ENCODE data around the gene MFAP3. TPM values are rescaled to one million over a fixed set of nuclear protein-coding genes. Genes with fewer than 3 reads are reported as not detected.

Gene MFAP3
- total RNA-seq, 2 donors from 2014 or later = 16.1 to 16.6 TPM

GRCh38 chr5:154038261-154038706 is 483 bp upstream of the MFAP3 start:
- no peaks in the 10 kb centered on the region for H3K27me3 Mint-ChIP-seq
- H3K4me1 Mint-ChIP-seq = peaks cover 15% of the 10 kb centered on the region
- H3K27ac Mint-ChIP-seq = peak overlapping the region; percentile 98
- H3K9me3 Mint-ChIP-seq = no peaks in the 10 kb centered on the region
- peaks cover 24% of the 10 kb centered on the region for H3K36me3 Mint-ChIP-seq (ENCODE audit: low read depth)
- peak overlapping the region; percentile 99 for H3K4me3 Mint-ChIP-seq
- peak; percentile 52 for ATAC-seq (replicated peaks)

GRCh38 chr5:154039458-154039829 is 677 bp downstream of the MFAP3 start:
- Mint-ChIP-seq H3K4me1 (peaks cover 24% of the 10 kb centered on the region), H3K4me3 (peak overlapping the region; percentile 99), H3K36me3 (ENCODE audit: low read depth) (peaks cover 17% of the 10 kb centered on the region), H3K27ac (peak overlapping the region; percentile 98), H3K9me3 (no peaks in the 10 kb centered on the region), H3K27me3 (no peaks in the 10 kb centered on the region)
- ATAC-seq (replicated peaks) = no peak

GRCh38 chr5:154042766-154043165 is 4.0 kb downstream of the MFAP3 start:
- Mint-ChIP-seq H3K36me3 (ENCODE audit: low read depth) (peaks cover 35% of the 10 kb centered on the region), H3K27ac (no peak overlapping the region), H3K4me3 (no peak overlapping the region), H3K9me3 (no peaks in the 10 kb centered on the region), H3K4me1 (peaks cover 34% of the 10 kb centered on the region), H3K27me3 (no peaks in the 10 kb centered on the region)
- ATAC-seq (replicated peaks) = no peak

GRCh38 chr5:154044099-154044498 is 5.3 kb downstream of the MFAP3 start:
- Mint-ChIP-seq H3K27ac (no peak overlapping the region), H3K4me3 (no peak overlapping the region), H3K36me3 (ENCODE audit: low read depth) (peaks cover 34% of the 10 kb centered on the region), H3K27me3 (no peaks in the 10 kb centered on the region), H3K4me1 (peaks cover 32% of the 10 kb centered on the region), H3K9me3 (no peaks in the 10 kb centered on the region)
- ATAC-seq (replicated peaks) = no peak

GRCh38 chr5:154044581-154044980 is 5.8 kb downstream of the MFAP3 start:
- peak; percentile 34 for ATAC-seq (replicated peaks)
- H3K36me3 Mint-ChIP-seq (ENCODE audit: low read depth) = peaks cover 35% of the 10 kb centered on the region
- H3K4me3 Mint-ChIP-seq = peak overlapping the region; percentile 5
- H3K9me3 Mint-ChIP-seq = no peaks in the 10 kb centered on the region
- peak overlapping the region; percentile 65 for H3K27ac Mint-ChIP-seq
- H3K27me3 Mint-ChIP-seq = no peaks in the 10 kb centered on the region
- peaks cover 30% of the 10 kb centered on the region for H3K4me1 Mint-ChIP-seq

GRCh38 chr5:154046486-154046885 is 7.7 kb downstream of the MFAP3 start:
- Mint-ChIP-seq H3K4me1 (peaks cover 30% of the 10 kb centered on the region), H3K27ac (peak overlapping the region; percentile 80), H3K27me3 (no peaks in the 10 kb centered on the region), H3K4me3 (no peak overlapping the region), H3K36me3 (ENCODE audit: low read depth) (peaks cover 54% of the 10 kb centered on the region), H3K9me3 (no peaks in the 10 kb centered on the region)
- ATAC-seq (replicated peaks) = no peak

GRCh38 chr5:154047324-154047723 is 8.6 kb downstream of the MFAP3 start:
- Mint-ChIP-seq H3K36me3 (ENCODE audit: low read depth) (peaks cover 59% of the 10 kb centered on the region), H3K27ac (peak overlapping the region; percentile 80), H3K4me3 (no peak overlapping the region), H3K4me1 (peaks cover 28% of the 10 kb centered on the region), H3K9me3 (no peaks in the 10 kb centered on the region), H3K27me3 (no peaks in the 10 kb centered on the region)
- no peak for ATAC-seq (replicated peaks)

- H3K27me3 Mint-ChIP-seq = no peaks in the 10 kb centered on the region
- no peak overlapping the region for H3K27ac Mint-ChIP-seq
- peaks cover 20% of the 10 kb centered on the region for H3K4me1 Mint-ChIP-seq
- ATAC-seq (replicated peaks) = no peak
- peaks cover 77% of the 10 kb centered on the region for H3K36me3 Mint-ChIP-seq (ENCODE audit: low read depth)
- H3K9me3 Mint-ChIP-seq = no peaks in the 10 kb centered on the region
- no peak overlapping the region for H3K4me3 Mint-ChIP-seq
Observed at GRCh38 chr5:154049636-154050035, 10.9 kb downstream of the MFAP3 start.

GRCh38 chr5:154053468-154053867 is 14.7 kb downstream of the MFAP3 start:
- peak; percentile 52 for ATAC-seq (replicated peaks)
- H3K9me3 Mint-ChIP-seq = no peaks in the 10 kb centered on the region
- H3K27me3 Mint-ChIP-seq = no peaks in the 10 kb centered on the region
- peaks cover 82% of the 10 kb centered on the region for H3K36me3 Mint-ChIP-seq (ENCODE audit: low read depth)
- peak overlapping the region; percentile 68 for H3K27ac Mint-ChIP-seq
- H3K4me3 Mint-ChIP-seq = no peak overlapping the region
- H3K4me1 Mint-ChIP-seq = peaks cover 13% of the 10 kb centered on the region

GRCh38 chr5:154055201-154055600 is 16.4 kb downstream of the MFAP3 start:
- Mint-ChIP-seq H3K9me3 (no peaks in the 10 kb centered on the region), H3K36me3 (ENCODE audit: low read depth) (peaks cover 70% of the 10 kb centered on the region), H3K27me3 (no peaks in the 10 kb centered on the region), H3K4me3 (no peak overlapping the region), H3K4me1 (peaks cover 18% of the 10 kb centered on the region), H3K27ac (no peak overlapping the region)
- ATAC-seq (replicated peaks) = no peak

GRCh38 chr5:154058055-154059038 is 19.6 kb downstream of the MFAP3 start:
- ATAC-seq (replicated peaks) = peak; percentile 19

GRCh38 chr5:154059039-154059430 is 20.3 kb downstream of the MFAP3 start:
- H3K9me3 Mint-ChIP-seq = no peaks in the 10 kb centered on the region
- H3K36me3 Mint-ChIP-seq (ENCODE audit: low read depth) = peaks cover 32% of the 10 kb centered on the region
- no peaks in the 10 kb centered on the region for H3K27me3 Mint-ChIP-seq
- peak overlapping the region; percentile 39 for H3K27ac Mint-ChIP-seq
- peak overlapping the region; percentile 16 for H3K4me3 Mint-ChIP-seq
- peaks cover 18% of the 10 kb centered on the region for H3K4me1 Mint-ChIP-seq
- peak; percentile 66 for ATAC-seq (replicated peaks)

More at GRCh38 chr5:154058055-154059038, 19.6 kb downstream of the MFAP3 start:
- Mint-ChIP-seq H3K4me3 (peak overlapping the region; percentile 16), H3K36me3 (ENCODE audit: low read depth) (peaks cover 38% of the 10 kb centered on the region), H3K27me3 (no peaks in the 10 kb centered on the region), H3K9me3 (no peaks in the 10 kb centered on the region), H3K27ac (peak overlapping the region; percentile 39), H3K4me1 (peaks cover 18% of the 10 kb centered on the region)

GRCh38 chr5:154059583-154059982 is 20.8 kb downstream of the MFAP3 start:
- Mint-ChIP-seq H3K4me1 (peaks cover 18% of the 10 kb centered on the region), H3K9me3 (no peaks in the 10 kb centered on the region), H3K27ac (peak overlapping the region; percentile 7), H3K4me3 (no peak overlapping the region), H3K36me3 (ENCODE audit: low read depth) (peaks cover 26% of the 10 kb centered on the region), H3K27me3 (no peaks in the 10 kb centered on the region)
- ATAC-seq (replicated peaks) = peak; percentile 62

- H3K27ac Mint-ChIP-seq = no peak overlapping the region
- peaks cover 18% of the 10 kb centered on the region for H3K4me1 Mint-ChIP-seq
- H3K36me3 Mint-ChIP-seq (ENCODE audit: low read depth) = peaks cover 16% of the 10 kb centered on the region
- no peaks in the 10 kb centered on the region for H3K27me3 Mint-ChIP-seq
- no peak overlapping the region for H3K4me3 Mint-ChIP-seq
- no peak for ATAC-seq (replicated peaks)
- no peaks in the 10 kb centered on the region for H3K9me3 Mint-ChIP-seq
Observed at GRCh38 chr5:154060606-154061005, 21.8 kb downstream of the MFAP3 start.

- Mint-ChIP-seq H3K27ac (no peak overlapping the region), H3K9me3 (no peaks in the 10 kb centered on the region), H3K27me3 (no peaks in the 10 kb centered on the region), H3K36me3 (ENCODE audit: low read depth) (no peaks in the 10 kb centered on the region), H3K4me1 (peaks cover 10% of the 10 kb centered on the region), H3K4me3 (no peak overlapping the region)
- no peak for ATAC-seq (replicated peaks)
Observed at GRCh38 chr5:154063372-154063771, 24.6 kb downstream of the MFAP3 start.

All from activated T-helper 17 cell treated with anti-CD3 and anti-CD28 coated beads, Interleukin-2, amount 50 U/mL, for 72 hours (primary cell).